HG03025 (cell line): ENCODE results near the gene CCDC57.
"Not testable (repeated sequence)": the region's sequence is repeated elsewhere in the genome, so short reads cannot be mapped to it uniquely, and the experiment has no call there.

ENCODE experiments used
- ATAC-seq: cut with Tn5 transposase; IDR thresholded peaks from one replicate; pipeline ENCODE4 v1.9.1; 2021; ENCODE audit warnings: mild to moderate bottlenecking, moderate library complexity; ENCODE audit not compliant: unreplicated experiment, low FRiP score

Gene CCDC57

GRCh38 chr17:82212331-82213250 is at the start of gene CCDC57:
TSS of gene CCDC57 (minus strand) at chr17:82212842. CDS start at chr17:82201944, 10,898 bp downstream.
- ATAC-seq: peak; percentile 60

GRCh38 chr17:82262344-82262743 is 49.7 kb upstream of the CCDC57 start:
- no peak for ATAC-seq

GRCh38 chr17:82259972-82260961 is 47.6 kb upstream of the CCDC57 start:
- not testable (repeated sequence) for ATAC-seq

- no peak for ATAC-seq
These were observed 45.9 kb upstream of the CCDC57 start for GRCh38 chr17:82258555-82258954.

- ATAC-seq: no peak
These were observed 44.8 kb upstream of the CCDC57 start for GRCh38 chr17:82257473-82257872.

GRCh38 chr17:82256242-82256885 is 43.7 kb upstream of the CCDC57 start:
- ATAC-seq: no peak

GRCh38 chr17:82255402-82255972 is 42.8 kb upstream of the CCDC57 start:
- no peak for ATAC-seq

GRCh38 chr17:82254746-82255145 is 42.1 kb upstream of the CCDC57 start:
- ATAC-seq: not testable (repeated sequence)

- not testable (repeated sequence) for ATAC-seq
These were observed 41.5 kb upstream of the CCDC57 start for GRCh38 chr17:82254096-82254495.

GRCh38 chr17:82253179-82253544 is 40.5 kb upstream of the CCDC57 start:
- no peak for ATAC-seq

GRCh38 chr17:82252511-82253178 is 40.0 kb upstream of the CCDC57 start:
- ATAC-seq: no peak

GRCh38 chr17:82250868-82251500 is 38.3 kb upstream of the CCDC57 start:
- no peak for ATAC-seq

GRCh38 chr17:82249896-82250581 is 37.4 kb upstream of the CCDC57 start:
- no peak for ATAC-seq

- no peak for ATAC-seq
These were observed 36.4 kb upstream of the CCDC57 start for GRCh38 chr17:82248815-82249674.

- ATAC-seq: no peak
These were observed 35.4 kb upstream of the CCDC57 start for GRCh38 chr17:82247856-82248671.

- ATAC-seq: no peak
These were observed 34.7 kb upstream of the CCDC57 start for GRCh38 chr17:82247182-82247823.
